A549 (cell line): Measurements from ENCODE around the gene BTBD16. TPM values are rescaled to one million over a fixed set of nuclear protein-coding genes. Genes with fewer than 3 reads are reported as not detected.

Experiments used
- ATAC-seq, 2 experiments: fragments of 200-7000 bp in 1 of 2; fragments of >200 bp in 1 of 2; cut with Nextera tagmentation in 1 of 2; cut with Tn5 transposase in 1 of 2; 3 replicates each; pipeline versions ENCODE4 v1.8.0 to v1.9.1; 2018 to 2020; ENCODE audit warnings: mild to moderate bottlenecking in 1 of 2, moderate library complexity in 1 of 2
- CTCF ChIA-PET: fragments of 300-600 bp; sonication (Branson Sonifier 250); formaldehyde crosslinking; extraction: SDS; loops from one replicate; lab custom pipeline; 2021; ENCODE audit warnings: antibody characterized with exemption, inconsistent platforms; lab: Yijun Ruan, JAX
- POLR2A ChIA-PET: fragments of 350-600 bp; formaldehyde crosslinking; extraction: SDS; loops from one replicate; lab custom pipeline; 2021; ENCODE audit warnings: antibody characterized with exemption, inconsistent platforms; lab: Yijun Ruan, JAX
- DNase-seq, 2 experiments: peaks; one replicate each; pipeline versions ENCODE4 v3.0.0 to v3.0.0-alpha.2; 2011 to 2016; ENCODE audit warnings: low read depth in 1 of 2, low spot score in 1 of 2
- FAIRE-seq: peaks from 2 replicates; lab custom pipeline; 2011; peaks lifted over from hg19 to GRCh38; lab: Jason Lieb, UNC
- H3K27ac ChIP-seq, 2 experiments: fragments of >200 bp; sonication (Bioruptor Twin); formaldehyde crosslinking; 3 replicates each; pipeline ENCODE4 v1.5.1; 2016 to 2017
- H3K4me1 ChIP-seq: fragments of >200 bp; sonication (Bioruptor Twin); formaldehyde crosslinking; 3 replicates; pipeline ENCODE4 v1.6.1; 2016
- H3K4me2 ChIP-seq: fragments of >200 bp; sonication (Bioruptor Twin); formaldehyde crosslinking; 3 replicates; pipeline ENCODE4 v1.6.1; 2016
- H3K4me3 ChIP-seq: fragments of >200 bp; sonication (Bioruptor Twin); formaldehyde crosslinking; 3 replicates; pipeline ENCODE4 v1.5.1; 2016
- H3K9me3 ChIP-seq: fragments of >200 bp; sonication (Bioruptor Twin); formaldehyde crosslinking; 3 replicates; pipeline ENCODE4 v1.6.1; 2016
- ATOH8 ChIP-seq: fragments of 250-450 bp; sonication (Bioruptor Pico); IDR thresholded peaks from 2 replicates; pipeline ENCODE4 v1.5.0; 2020; ENCODE audit warnings: low read depth, mild to moderate bottlenecking, moderate library complexity
- BHLHE40 ChIP-seq: IDR thresholded peaks from 2 replicates; pipeline ENCODE4 v1.6.1; 2012; ENCODE audit warnings: low read depth, low read length, inconsistent platforms
- CTCF ChIP-seq: fragments of >200 bp; sonication (Bioruptor Twin); formaldehyde crosslinking; IDR thresholded peaks from 3 replicates; pipeline ENCODE4 v1.5.1; 2016
- E2F6 ChIP-seq: IDR thresholded peaks from 2 replicates; pipeline ENCODE4 v1.6.1; 2012; ENCODE audit warnings: low read depth, borderline replicate concordance
- EHMT2 ChIP-seq: fragments of 200-600 bp; sonication (generic); IDR thresholded peaks from 2 replicates; pipeline ENCODE4 v1.6.1; 2016; ENCODE audit warnings: antibody characterized with exemption, low read depth, mild to moderate bottlenecking, moderate library complexity
- FOSL2 ChIP-seq, 2 experiments: fragments of 450-650 bp in 1 of 2; fragments of >200 bp in 1 of 2; sonication (Bioruptor Twin) in 1 of 2; formaldehyde crosslinking; IDR thresholded peaks; 2 replicates each; pipeline versions ENCODE4 v1.5.0 to v1.6.1; 2016 to 2020; ENCODE audit warnings: mild to moderate bottlenecking in 1 of 2, moderate library complexity in 1 of 2
- FOXS1 ChIP-seq: fragments of 250-450 bp; sonication (Bioruptor Pico); IDR thresholded peaks from 2 replicates; pipeline ENCODE4 v1.5.0; 2020; ENCODE audit warnings: mild to moderate bottlenecking, moderate library complexity
- HEYL ChIP-seq: fragments of 250-450 bp; sonication (Bioruptor Pico); IDR thresholded peaks from 2 replicates; pipeline ENCODE4 v1.8.0; 2021; ENCODE audit warnings: mild to moderate bottlenecking, moderate library complexity
- HOXA7 ChIP-seq: fragments of 250-450 bp; sonication (Bioruptor Pico); IDR thresholded peaks from 2 replicates; pipeline ENCODE4 v1.5.0; 2020; ENCODE audit warnings: mild to moderate bottlenecking, moderate library complexity
- HOXB13 ChIP-seq: fragments of 250-450 bp; sonication (Bioruptor Pico); IDR thresholded peaks from 2 replicates; pipeline ENCODE4 v1.5.0; 2020; ENCODE audit warnings: low read depth, mild to moderate bottlenecking, moderate library complexity
- HOXB5 ChIP-seq: fragments of 250-450 bp; sonication (Bioruptor Pico); IDR thresholded peaks from 2 replicates; pipeline ENCODE4 v1.5.0; 2020; ENCODE audit warnings: mild to moderate bottlenecking, moderate library complexity
- JUNB ChIP-seq: fragments of >200 bp; sonication (Bioruptor Twin); formaldehyde crosslinking; IDR thresholded peaks from 2 replicates; pipeline ENCODE4 v1.6.1; 2016
- KDM5A ChIP-seq: fragments of 200-600 bp; sonication (generic); IDR thresholded peaks from 2 replicates; pipeline ENCODE4 v1.6.1; 2016; ENCODE audit warnings: antibody characterized with exemption, mild to moderate bottlenecking
- MAZ ChIP-seq: fragments of 150-350 bp; IDR thresholded peaks from 2 replicates; pipeline ENCODE4 v1.6.1; 2014; ENCODE audit warnings: antibody characterized with exemption, low read depth, low read length, borderline replicate concordance
- NFE2L2 ChIP-seq: fragments of 150-350 bp; conservative IDR thresholded peaks from 2 replicates; pipeline ENCODE4 v1.6.1; 2014; ENCODE audit warnings: low read length
- RAD21 ChIP-seq, 2 experiments: fragments of >200 bp in 1 of 2; sonication (Bioruptor Twin) in 1 of 2; formaldehyde crosslinking in 1 of 2; IDR thresholded peaks in 1 of 2; conservative IDR thresholded peaks in 1 of 2; 2 replicates in 1 of 2; 3 replicates in 1 of 2; pipeline ENCODE4 v1.6.1; 2012 to 2018; ENCODE audit warnings: inconsistent platforms in 1 of 2
- RARB ChIP-seq: fragments of 250-450 bp; sonication (Bioruptor Pico); IDR thresholded peaks from 2 replicates; pipeline ENCODE4 v1.8.0; 2021; ENCODE audit warnings: mild to moderate bottlenecking, moderate library complexity
- RNF2 ChIP-seq: fragments of 200-600 bp; sonication (generic); IDR thresholded peaks from 2 replicates; pipeline ENCODE4 v1.6.1; 2016; ENCODE audit warnings: low read depth, mild to moderate bottlenecking, antibody characterized with exemption, moderate library complexity, borderline replicate concordance
- SMC3 ChIP-seq: fragments of >200 bp; sonication (Bioruptor Twin); formaldehyde crosslinking; IDR thresholded peaks from 3 replicates; pipeline ENCODE4 v1.6.1; 2018; ENCODE audit warnings: inconsistent platforms
- SREBF2 ChIP-seq: fragments of 450-650 bp; IDR thresholded peaks from 2 replicates; pipeline ENCODE4 v1.6.1; 2014; ENCODE audit warnings: mild to moderate bottlenecking, moderate library complexity
- TFCP2L1 ChIP-seq: fragments of 250-450 bp; sonication (Bioruptor Pico); IDR thresholded peaks from 2 replicates; pipeline ENCODE4 v1.5.0; 2021; ENCODE audit warnings: mild to moderate bottlenecking
- TP53 ChIP-seq: fragments of 250-450 bp; sonication (Bioruptor Pico); IDR thresholded peaks from 2 replicates; pipeline ENCODE4 v1.5.0; 2021; ENCODE audit warnings: mild to moderate bottlenecking, moderate library complexity
- USF2 ChIP-seq: fragments of 450-650 bp; IDR thresholded peaks from 2 replicates; pipeline ENCODE4 v1.6.1; 2014; ENCODE audit warnings: antibody characterized with exemption
- ZSCAN20 ChIP-seq: fragments of 250-450 bp; sonication (Bioruptor Pico); IDR thresholded peaks from 2 replicates; pipeline ENCODE4 v1.8.0; 2022; ENCODE audit warnings: mild to moderate bottlenecking, moderate library complexity
- WGBS: methylation state at CpG from one replicate; pipeline ENCODE4 v1.1.6; 2017; ENCODE audit errors: missing lambda C conversion rate; 5-methylcytosine and 5-hydroxymethylcytosine counted together
- polyA plus RNA-seq, 4 experiments: library from polyadenylated mRNA; depleted of rRNA in 3 of 4; stranded (reverse); fragments of >200 nt; fragmentation: RNase III in 1 of 4; extraction: RNeasy Plus Mini Kit Qiagen cat#74134 plus additional on column Dnase treatment in 1 of 4; gene quantifications; 2 replicates in 3 of 4; 3 replicates in 1 of 4; pipeline ENCODE4 v1.2.3, GENCODE V29; 2011 to 2017
- TF ChIP-seq, protein P1 (sequence below): fragments of 200-600 bp; sonication (generic); IDR thresholded peaks from 2 replicates; pipeline ENCODE4 v1.6.1; 2016; ENCODE audit warnings: antibody characterized with exemption, mild to moderate bottlenecking, moderate library complexity
- TF ChIP-seq, protein P2 (sequence below): IDR thresholded peaks from 2 replicates; pipeline ENCODE4 v1.6.1; 2012

Gene BTBD16
- polyA plus RNA-seq, 2 of the 4 experiments (the other 2 are of a cell fraction), result 0.32 to 2.1 TPM

GRCh38 chr10:122279725-122280141 is 8.6 kb downstream of the BTBD16 start:
- peak; percentile 13 for FAIRE-seq
- WGBS, result 69% methylated on average over 8 of the region's 9 CpGs
- H3K27ac ChIP-seq, result no peak overlapping the region

GRCh38 chr10:122280156-122280555 is 9.1 kb downstream of the BTBD16 start:
- H3K9me3 ChIP-seq, result no peaks in the 10 kb centered on the region
- no peak overlapping the region for H3K27ac ChIP-seq
- DNase-seq (no peak), FAIRE-seq (no peak), ATAC-seq (no peak)
- H3K4me2 ChIP-seq, result no peak overlapping the region
- H3K4me1 ChIP-seq, result peaks cover 10% of the 10 kb centered on the region
- no peak overlapping the region for H3K4me3 ChIP-seq
- POLR2A ChIA-PET, result no interaction called here
- CTCF ChIA-PET, result interaction anchor here (0.6 to 5.2 kb wide), 12 partner anchors 9 to 286 kb away, joined by 3 to 27 read pairs (median 4); partner anchors contain the start of gene BTBD16
- 66% methylated on average over 7 of the region's 7 CpGs for WGBS
- TF ChIP-seq NFE2L2, result no peak
- TF ChIP-seq HOXB5 (CRISPR knock-in tag), result no peak
- TF ChIP-seq MAZ, result no peak
- TF ChIP-seq BHLHE40, result no peak
- TF ChIP-seq, protein P1, sequence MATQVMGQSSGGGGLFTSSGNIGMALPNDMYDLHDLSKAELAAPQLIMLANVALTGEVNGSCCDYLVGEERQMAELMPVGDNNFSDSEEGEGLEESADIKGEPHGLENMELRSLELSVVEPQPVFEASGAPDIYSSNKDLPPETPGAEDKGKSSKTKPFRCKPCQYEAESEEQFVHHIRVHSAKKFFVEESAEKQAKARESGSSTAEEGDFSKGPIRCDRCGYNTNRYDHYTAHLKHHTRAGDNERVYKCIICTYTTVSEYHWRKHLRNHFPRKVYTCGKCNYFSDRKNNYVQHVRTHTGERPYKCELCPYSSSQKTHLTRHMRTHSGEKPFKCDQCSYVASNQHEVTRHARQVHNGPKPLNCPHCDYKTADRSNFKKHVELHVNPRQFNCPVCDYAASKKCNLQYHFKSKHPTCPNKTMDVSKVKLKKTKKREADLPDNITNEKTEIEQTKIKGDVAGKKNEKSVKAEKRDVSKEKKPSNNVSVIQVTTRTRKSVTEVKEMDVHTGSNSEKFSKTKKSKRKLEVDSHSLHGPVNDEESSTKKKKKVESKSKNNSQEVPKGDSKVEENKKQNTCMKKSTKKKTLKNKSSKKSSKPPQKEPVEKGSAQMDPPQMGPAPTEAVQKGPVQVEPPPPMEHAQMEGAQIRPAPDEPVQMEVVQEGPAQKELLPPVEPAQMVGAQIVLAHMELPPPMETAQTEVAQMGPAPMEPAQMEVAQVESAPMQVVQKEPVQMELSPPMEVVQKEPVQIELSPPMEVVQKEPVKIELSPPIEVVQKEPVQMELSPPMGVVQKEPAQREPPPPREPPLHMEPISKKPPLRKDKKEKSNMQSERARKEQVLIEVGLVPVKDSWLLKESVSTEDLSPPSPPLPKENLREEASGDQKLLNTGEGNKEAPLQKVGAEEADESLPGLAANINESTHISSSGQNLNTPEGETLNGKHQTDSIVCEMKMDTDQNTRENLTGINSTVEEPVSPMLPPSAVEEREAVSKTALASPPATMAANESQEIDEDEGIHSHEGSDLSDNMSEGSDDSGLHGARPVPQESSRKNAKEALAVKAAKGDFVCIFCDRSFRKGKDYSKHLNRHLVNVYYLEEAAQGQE, result no peak
- TF ChIP-seq CTCF, result no peak
- no peak for TF ChIP-seq RARB (CRISPR knock-in tag)
- no peak for TF ChIP-seq KDM5A

More at GRCh38 chr10:122279725-122280141, 8.6 kb downstream of the BTBD16 start:
- TF ChIP-seq HOXB13 (CRISPR knock-in tag) (no peak), HOXA7 (CRISPR knock-in tag) (no peak), SMC3 (peak; percentile 50), FOXS1 (CRISPR knock-in tag) (no peak), RAD21 (conservative IDR thresholded peaks at IDR 0.05 in 1 of 2, IDR thresholded peaks at IDR 0.05 in 1 of 2) (peak; percentile 59 to 80), EHMT2 (no peak), TFCP2L1 (CRISPR knock-in tag) (no peak), NFE2L2 (no peak), FOSL2 (IDR thresholded peaks at IDR 0.05) (no peak), FOSL2 (CRISPR knock-in tag; IDR thresholded peaks at IDR 0.05) (no peak), CTCF (peak; percentile 53), RARB (CRISPR knock-in tag) (no peak), TP53 (CRISPR knock-in tag) (no peak), ZSCAN20 (CRISPR knock-in tag) (no peak), SREBF2 (no peak), ATOH8 (CRISPR knock-in tag) (no peak), E2F6 (no peak), RNF2 (no peak), USF2 (no peak), HEYL (CRISPR knock-in tag) (no peak), JUNB (no peak)
- TF ChIP-seq, protein P2, sequence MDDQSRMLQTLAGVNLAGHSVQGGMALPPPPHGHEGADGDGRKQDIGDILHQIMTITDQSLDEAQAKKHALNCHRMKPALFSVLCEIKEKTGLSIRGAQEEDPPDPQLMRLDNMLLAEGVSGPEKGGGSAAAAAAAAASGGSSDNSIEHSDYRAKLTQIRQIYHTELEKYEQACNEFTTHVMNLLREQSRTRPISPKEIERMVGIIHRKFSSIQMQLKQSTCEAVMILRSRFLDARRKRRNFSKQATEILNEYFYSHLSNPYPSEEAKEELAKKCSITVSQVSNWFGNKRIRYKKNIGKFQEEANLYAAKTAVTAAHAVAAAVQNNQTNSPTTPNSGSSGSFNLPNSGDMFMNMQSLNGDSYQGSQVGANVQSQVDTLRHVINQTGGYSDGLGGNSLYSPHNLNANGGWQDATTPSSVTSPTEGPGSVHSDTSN, result no peak
- no peak overlapping the region for H3K4me2 ChIP-seq
- ChIA-PET CTCF (interaction anchor here (0.6 to 5.2 kb wide), 11 partner anchors 9 to 286 kb away, joined by 3 to 27 read pairs (median 4); partner anchors contain the start of gene BTBD16), POLR2A (no interaction called here)
- peak; percentile 33 to 70; a peak in 3 of 6 replicates for ATAC-seq
- H3K4me3 ChIP-seq, result no peak overlapping the region
- H3K9me3 ChIP-seq, result no peaks in the 10 kb centered on the region
- peaks cover 10% of the 10 kb centered on the region for H3K4me1 ChIP-seq
- peak; percentile 24 to 56 for DNase-seq
